Placental pericyte (primary cell): Measurements from ENCODE around the gene RNU6-7. TPM values are rescaled to one million over a fixed set of nuclear protein-coding genes. Genes with fewer than 3 reads are reported as not detected.

Experiments
- small RNA-seq: library from RNA; depleted of rRNA; stranded (forward); fragments of <200 nt; gene quantifications from one replicate; pipeline ENCODE3, GENCODE V24; 2012; ENCODE audit warnings: low replicate concordance
- total RNA-seq: library from RNA; depleted of rRNA; stranded (reverse); fragments of >200 nt; gene quantifications from 2 replicates; pipeline ENCODE4 v1.2.3, GENCODE V29; 2012

RNU6-7 gene
- total RNA-seq: not detected in 2 replicates

DNA sequence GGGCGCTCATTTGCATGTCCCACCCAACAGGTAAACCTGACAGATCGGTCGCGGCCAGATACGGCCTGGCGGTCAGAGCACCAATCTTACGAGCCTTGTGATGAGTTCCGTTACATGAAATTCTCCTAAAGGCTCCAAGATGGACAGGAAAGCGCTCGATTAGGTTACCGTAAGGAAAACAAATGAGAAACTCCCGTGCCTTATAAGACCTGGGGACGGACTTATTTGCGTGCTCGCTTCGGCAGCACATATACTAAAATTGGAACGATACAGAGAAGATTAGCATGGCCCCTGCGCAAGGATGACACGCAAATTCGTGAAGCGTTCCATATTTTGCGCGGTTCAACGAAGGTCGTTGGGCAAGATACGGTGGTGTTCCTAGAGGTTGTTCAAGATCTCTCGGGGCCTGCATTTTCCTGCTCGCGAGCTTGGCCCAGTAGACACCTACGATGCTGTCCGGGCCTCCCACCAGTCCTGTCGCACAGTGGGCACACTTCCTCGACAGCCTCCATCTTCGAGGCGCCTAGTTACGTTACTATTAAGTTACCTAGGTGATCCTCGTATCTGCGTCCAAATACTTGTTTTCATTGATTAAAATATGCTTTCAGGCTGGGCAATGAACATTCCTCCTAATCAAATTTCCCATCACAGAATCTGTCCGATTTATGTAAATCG lies at the start of gene RNU6-7:
RNU6-7 (plus strand) TSS at position 230 of the 675 bp plus-strand sequence.

DNA sequence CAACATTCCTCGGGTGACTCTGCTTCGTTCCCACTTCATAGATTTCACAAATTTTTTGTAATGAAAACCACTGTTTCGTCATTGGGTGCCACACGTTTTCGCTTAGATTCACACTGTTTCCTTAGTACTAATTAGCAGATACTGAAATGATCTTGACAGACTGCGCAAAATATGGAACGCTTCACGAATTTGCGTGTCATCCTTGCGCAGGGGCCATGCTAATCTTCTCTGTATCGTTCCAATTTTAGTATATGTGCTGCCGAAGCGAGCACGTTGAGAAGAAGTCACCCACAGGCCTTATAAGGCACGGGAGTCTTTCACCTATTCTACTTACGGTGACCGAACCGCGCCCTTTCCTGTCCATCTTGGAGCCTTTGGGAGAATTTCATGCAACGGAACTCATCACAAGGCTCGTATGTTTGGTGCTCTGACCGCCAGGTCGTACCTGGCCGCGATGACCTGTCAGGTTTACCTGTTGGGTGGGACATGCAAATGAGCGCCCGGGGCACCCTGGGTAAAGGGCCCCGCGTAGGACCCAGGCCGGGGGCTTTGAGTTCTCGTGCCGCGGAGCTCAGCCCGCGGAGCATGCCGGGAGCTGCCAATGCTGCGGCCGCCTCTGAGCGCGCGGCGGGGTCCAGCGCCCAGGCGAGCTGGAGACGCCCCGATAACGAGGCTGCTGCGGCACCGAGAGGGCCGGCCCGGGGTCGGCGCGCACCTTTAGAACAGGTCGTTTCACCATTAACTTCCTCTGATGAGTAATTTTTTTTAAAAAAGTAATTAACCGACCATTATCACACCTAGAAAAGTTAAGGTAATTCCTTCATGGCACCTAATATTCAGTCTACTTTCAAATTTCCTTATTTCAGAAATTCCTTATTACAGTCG lies 1.4 kb downstream of the RNU6-7 start, which contains the start of gene RNU6-8:
RNU6-8 (minus strand) TSS at position 272 of the 885 bp plus-strand sequence.

Small RNA genes lying within 50 kb of the gene (small RNA-seq; reads per million reads assigned to genes)
- gene RNU6-7 (0.16 reads per million), gene RNU6-8 (4.5 reads per million, percentile 86 among the genes with 10 or more reads in this experiment)

Other genes with a start within 250 kb of the RNU6-7 start
- 78.9 and 82.7 TPM in 2 replicates for gene ARHGAP5, start 124.7 kb upstream of the RNU6-7 start, total RNA-seq
- gene RNU6-8, start 1.2 kb downstream of the RNU6-7 start, total RNA-seq: not detected in 2 replicates
- 0.88 and 4.7 TPM in 2 replicates for gene AKAP6, start 127.3 kb downstream of the RNU6-7 start, total RNA-seq